ENCODE results near the gene MTX3.

The MTX3 gene

DNA sequence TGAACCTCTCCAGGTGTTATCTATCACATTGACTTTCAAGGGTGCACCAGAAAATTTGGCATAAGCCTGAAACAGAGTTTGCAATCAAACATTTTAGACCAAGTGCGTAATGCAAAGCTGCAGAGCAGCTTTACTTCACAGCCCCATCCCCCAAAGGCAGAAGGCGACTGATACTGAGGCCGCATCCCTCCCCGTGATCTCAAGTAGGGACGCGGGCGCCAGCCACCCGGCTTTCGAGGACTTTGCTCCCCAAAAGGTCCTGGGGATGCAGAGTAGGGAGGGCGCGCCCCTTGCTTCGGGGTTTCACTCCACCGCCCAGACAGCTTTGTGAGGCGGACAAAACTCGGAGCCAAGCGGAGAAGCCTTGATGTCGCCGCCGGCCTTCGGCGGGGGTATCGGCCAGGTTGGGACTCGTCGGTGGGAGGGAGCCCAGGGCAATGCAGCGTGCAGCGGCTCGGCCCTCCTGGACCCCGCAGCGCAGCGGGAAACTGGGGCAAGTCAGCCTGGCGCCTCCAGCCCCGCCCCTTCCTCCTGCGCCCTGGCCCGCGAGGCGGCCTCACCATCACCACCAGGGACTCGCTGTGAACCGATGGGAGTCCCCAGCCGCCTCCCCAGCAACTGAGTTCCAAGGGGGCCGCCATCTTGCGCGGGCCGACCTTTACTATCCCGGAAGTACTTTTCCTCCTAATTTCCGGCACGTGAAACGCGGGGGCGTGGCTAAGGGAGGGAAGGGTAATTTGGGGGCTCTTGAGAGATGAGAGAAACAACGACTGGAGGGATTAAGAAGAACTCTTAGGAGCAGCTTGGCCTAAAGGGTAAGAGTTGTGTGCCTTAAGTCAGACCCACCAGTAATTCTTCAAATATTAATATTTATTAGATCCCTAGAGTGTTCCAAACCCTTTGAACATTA is at the start of gene MTX3:
TSS of gene MTX3 (minus strand) at position 665 of the 910 bp plus-strand sequence. CDS start at position 641, 24 bp downstream.
- FAIRE-seq, result no peak
- peak; percentile 47 for DNase-seq (ENCODE audit: low spot score)

- DNase-seq (ENCODE audit: low spot score), result no peak
- FAIRE-seq, result no peak
Observed at GRCh38 chr5:80039650-80040049, 48.6 kb upstream of the MTX3 start.

DNA sequence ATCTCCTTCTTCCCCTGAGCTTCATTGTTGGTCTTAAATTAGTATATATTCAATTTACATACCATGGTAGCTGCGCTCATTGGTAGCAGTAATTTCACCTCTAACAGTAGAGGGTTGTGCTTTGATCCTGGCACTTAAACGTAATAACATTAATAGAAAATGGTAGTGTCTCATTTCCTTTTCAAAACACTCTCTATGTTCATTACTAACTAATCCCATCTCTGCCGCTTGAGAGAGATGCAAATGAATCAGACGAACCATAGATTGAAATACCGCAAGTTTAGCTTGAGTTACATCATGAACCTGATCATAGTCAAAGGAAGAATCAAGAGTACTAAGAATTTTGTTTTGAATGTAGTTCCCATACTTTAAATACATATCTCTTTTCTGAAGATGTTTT is 46.3 kb upstream of the MTX3 start:
- FAIRE-seq (no peak), DNase-seq (ENCODE audit: low spot score) (no peak)

GRCh38 chr5:80036615-80037014 is 45.6 kb upstream of the MTX3 start:
- no peak for DNase-seq (ENCODE audit: low spot score)
- FAIRE-seq, result no peak

- DNase-seq (ENCODE audit: low spot score) (no peak), FAIRE-seq (no peak)
Observed at GRCh38 chr5:80035839-80036238, 44.8 kb upstream of the MTX3 start.

DNA sequence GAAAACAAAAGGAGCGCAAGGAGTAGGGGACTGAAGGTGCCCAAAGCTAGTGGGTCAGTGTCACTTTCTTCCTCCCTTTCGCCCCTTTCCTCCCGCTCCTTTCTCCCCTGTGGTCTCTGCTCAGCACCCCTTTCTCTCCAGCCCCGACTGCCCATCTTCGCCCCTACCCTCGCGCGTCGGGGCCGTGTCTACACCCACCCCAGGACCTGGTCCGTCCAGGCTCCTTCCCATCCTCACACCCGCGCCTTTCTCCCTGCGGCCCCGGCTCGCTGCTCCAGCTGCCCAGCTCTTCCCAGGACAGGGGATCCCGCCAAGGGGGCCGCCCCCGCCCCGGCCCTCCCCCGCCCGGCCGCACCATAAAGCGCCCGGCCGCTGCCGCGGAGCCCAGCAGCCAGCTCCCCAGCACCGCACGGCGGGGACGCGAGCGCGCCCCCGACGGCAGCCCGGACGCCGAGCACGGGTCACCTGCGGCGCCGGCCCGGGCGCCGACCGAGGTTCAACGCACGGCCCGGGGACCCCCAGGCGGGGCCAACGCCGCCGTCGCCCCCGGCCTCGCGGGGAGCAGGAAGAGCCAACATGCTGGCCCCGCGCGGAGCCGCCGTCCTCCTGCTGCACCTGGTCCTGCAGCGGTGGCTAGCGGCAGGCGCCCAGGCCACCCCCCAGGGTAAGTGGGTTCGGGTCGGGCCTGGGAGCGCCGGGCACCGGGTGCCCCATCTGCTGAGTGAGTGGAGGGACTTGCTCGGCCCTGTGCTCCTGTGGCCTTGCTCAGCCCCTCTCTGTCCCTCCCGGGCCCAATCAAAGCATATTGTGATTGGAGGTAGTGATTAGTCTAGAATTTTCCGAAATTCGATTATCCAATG is 44.1 kb upstream of the MTX3 start, which contains the start of gene THBS4:
TSS of gene THBS4 (plus strand) at position 387 of the 860 bp plus-strand sequence. CDS start at position 577, 190 bp downstream.
- FAIRE-seq (no peak), DNase-seq (ENCODE audit: low spot score) (no peak)

- FAIRE-seq (no peak), DNase-seq (ENCODE audit: low spot score) (no peak)
Observed at GRCh38 chr5:80034559-80034958, 43.5 kb upstream of the MTX3 start.

GRCh38 chr5:80033513-80033912 is 42.5 kb upstream of the MTX3 start:
- no peak for FAIRE-seq
- DNase-seq (ENCODE audit: low spot score), result no peak

- FAIRE-seq (no peak), DNase-seq (ENCODE audit: low spot score) (no peak)
Observed at GRCh38 chr5:80031109-80031508, 40.0 kb upstream of the MTX3 start.

DNA sequence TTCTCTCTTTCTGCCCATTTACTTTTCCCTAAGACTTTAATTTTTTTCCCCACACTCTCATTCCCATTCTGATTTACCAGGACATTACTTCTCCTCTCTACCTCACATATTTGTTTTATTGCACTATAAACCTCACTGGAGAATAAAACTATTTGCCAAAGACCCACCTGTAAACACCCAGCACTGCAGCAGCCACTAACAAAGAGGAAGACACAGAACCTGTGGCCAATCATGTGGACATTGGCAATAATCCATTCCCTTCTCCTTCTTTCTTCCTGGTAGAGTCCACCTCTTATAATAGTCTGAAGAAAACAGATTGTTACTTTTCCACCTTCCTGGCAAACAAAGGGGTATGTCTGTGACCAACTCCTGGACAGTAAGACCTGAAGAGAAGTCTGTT is 35.8 kb upstream of the MTX3 start:
- DNase-seq (ENCODE audit: low spot score) (no peak), FAIRE-seq (no peak)

DNA sequence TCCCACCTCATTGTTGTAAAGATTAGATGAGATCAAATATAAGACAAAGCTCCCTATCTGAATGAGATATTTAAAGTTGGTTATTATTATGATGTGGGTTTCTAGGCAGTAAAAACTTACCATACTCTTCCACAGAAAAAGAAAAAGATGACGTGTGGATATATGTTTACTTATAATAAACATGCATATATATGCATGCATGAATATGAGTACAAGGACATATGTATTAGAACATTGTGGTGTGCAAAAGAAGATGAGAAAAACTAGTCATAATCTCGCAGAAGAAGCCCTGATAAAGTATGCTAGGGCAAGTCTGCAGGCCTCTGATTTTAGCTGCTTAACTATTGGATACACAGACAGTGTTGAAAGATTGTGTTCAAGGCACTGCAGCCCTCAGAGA is 34.0 kb upstream of the MTX3 start:
- FAIRE-seq (no peak), DNase-seq (ENCODE audit: low spot score) (no peak)

DNA sequence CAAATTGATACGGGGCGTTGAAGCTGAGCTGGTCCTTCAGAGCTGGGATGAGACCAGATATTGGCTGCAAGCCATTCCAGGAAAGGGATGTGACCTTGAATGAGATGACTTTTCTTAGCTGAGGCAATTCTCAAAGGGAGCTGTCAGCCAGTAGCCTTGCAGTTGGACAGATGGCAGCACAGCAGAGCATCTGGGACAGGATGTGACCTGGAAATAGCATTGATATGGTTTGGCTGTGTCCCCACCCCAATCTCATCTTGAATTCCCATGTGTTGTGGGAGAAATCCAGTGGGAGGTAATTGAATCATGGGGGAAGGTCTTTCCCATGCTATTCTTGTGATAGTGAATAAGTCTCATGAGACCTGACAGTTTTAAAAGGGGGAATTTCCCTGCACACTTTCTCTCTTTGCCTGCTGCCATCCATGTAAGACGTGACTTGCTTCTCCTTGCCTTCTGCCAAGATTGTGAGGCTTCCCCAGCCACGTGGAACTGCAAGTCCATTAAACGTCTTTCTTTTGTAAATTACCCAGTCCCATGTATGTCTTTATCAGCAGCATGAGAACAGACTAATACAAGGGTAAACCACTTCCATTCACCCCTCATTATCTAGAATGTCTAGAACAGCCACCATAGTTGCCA is 19.8 kb upstream of the MTX3 start:
- DNase-seq (ENCODE audit: low spot score), result no peak
- no peak for FAIRE-seq

DNA sequence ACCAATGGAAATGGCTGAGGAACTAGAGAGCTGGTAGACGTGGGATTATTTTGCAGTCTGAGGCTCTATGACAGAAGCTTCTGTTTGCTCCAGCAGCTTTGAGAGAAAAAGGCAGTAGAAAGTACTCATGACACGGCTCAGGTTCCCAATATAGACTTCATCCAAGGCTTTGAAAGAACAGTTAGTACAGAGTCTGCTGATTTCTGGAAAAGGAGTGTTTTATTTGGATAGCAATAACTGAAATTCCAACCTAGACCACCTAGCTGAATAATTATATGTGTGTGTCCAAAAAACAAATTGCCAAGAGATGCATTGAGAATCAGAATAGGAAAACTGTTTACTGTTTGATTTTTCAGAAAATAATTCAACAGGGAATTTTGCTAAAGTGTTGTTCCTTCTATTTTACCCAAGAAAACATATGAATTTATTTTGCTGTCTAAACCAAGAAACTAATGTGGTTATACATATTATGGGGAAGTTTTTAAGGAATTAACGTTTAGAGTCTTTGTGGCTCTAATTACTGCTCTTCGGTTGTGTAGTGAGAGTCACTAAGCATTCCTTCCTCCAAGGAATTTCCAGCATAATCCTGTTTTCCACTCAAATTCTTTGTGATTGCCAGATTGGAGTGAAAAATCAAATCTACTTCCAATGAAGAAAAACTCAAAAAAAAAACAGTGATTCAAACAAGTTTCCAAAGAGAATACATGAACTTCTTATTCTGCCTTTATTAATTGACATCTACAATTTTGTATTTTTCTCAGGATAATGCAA is 18.1 kb upstream of the MTX3 start:
- FAIRE-seq, result no peak
- no peak for DNase-seq (ENCODE audit: low spot score)

DNA sequence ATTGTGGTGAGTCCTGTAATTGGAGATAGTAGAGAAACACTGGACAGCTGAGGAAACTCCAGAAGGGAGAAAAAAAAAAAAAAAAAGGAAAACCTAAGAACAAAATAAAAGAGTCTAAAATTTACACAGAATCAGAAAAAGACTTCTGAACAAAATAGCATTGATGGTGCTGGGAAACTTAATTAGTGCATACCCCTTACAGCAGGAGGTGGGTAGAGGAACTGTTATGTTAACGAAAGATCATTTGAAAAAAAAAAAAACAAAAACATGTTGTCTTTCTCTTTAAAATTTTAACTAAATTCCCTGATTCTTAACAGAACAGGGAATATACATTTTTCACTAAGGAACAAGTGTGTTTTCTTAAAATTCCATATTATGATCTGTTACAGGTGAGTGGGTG is 11.6 kb upstream of the MTX3 start:
- DNase-seq (ENCODE audit: low spot score), result no peak
- no peak for FAIRE-seq

DNA sequence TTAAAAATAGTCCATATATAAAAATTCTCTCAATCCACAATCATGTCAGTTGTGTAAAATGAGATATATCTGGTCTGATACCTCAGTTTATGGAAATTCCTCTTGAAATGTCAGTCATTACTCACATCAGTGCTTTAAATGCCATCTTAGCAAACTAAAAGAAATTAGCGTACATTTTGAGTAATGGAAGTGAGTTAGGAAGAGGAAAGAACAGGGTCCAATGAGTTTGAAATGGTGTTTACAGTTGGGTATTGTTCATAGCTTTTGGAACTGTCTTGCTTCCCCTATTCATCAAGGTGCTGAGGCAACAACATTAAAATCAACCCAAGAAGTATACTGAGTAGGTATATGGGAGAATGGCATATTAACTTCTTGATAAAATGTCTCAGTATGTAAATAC is 8.7 kb upstream of the MTX3 start:
- FAIRE-seq, result no peak
- no peak for DNase-seq (ENCODE audit: low spot score)

GRCh38 chr5:79992891-79993657 is 2.0 kb upstream of the MTX3 start:
- FAIRE-seq, result no peak
- DNase-seq (ENCODE audit: low spot score), result no peak

- no peak for DNase-seq (ENCODE audit: low spot score)
- FAIRE-seq, result no peak
Observed at GRCh38 chr5:79990205-79990597, 861 bp downstream of the MTX3 start.

DNA sequence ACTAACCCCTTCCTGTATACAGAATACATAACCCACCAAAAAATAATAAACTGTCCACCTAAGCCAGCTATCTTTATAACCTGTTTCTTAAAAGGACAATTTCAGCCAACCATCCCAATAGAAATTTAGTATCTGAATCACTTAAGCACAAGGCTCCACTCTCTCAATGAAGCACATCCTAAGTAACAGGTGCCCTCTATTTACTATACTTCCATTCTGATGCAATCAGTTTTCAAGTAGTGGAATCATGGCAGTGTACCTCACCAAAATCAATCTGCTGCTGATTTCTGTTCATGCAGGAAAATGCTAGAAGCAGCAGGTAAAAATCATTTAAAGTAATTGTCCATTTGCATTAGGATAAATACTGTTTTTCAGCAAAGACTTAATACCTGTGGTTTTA is 4.8 kb downstream of the MTX3 start:
- FAIRE-seq (no peak), DNase-seq (ENCODE audit: low spot score) (no peak)

GRCh38 chr5:79985288-79985687 is 5.8 kb downstream of the MTX3 start:
- FAIRE-seq (no peak), DNase-seq (ENCODE audit: low spot score) (no peak)

GRCh38 chr5:79984363-79984762 is 6.7 kb downstream of the MTX3 start:
- DNase-seq (ENCODE audit: low spot score), result no peak

More at GRCh38 chr5:79984363-79984762, 6.7 kb downstream of the MTX3 start:
- FAIRE-seq, result no peak

Data from RCC 7860 (cell line).